H1 (cell line): Measurements from ENCODE around the gene ADCY5. TPM values are rescaled to one million over a fixed set of nuclear protein-coding genes. Genes with fewer than 3 reads are reported as not detected.

Source experiments
- CTCF ChIA-PET: fragments of 300-600 bp; sonication (Branson Sonifier 250); formaldehyde crosslinking; loops from one replicate; lab custom pipeline; 2021; ENCODE audit not compliant: partially characterized antibody; lab: Charles Lee
- POLR2A ChIA-PET: fragments of 300-600 bp; sonication (Branson Sonifier 250); formaldehyde crosslinking; loops from one replicate; lab custom pipeline; 2021; ENCODE audit warnings: inconsistent platforms; ENCODE audit not compliant: partially characterized antibody; lab: Charles Lee
- DNase-seq, 2 experiments: peaks; one replicate each; pipeline versions ENCODE4 v3.0.0 to v3.0.0-alpha.2; 2010 to 2022; ENCODE audit warnings: low spot score in 2 of 2, low read depth in 1 of 2, mixed read lengths in 1 of 2
- FAIRE-seq: peaks from 2 replicates; lab custom pipeline; 2011; peaks lifted over from hg19 to GRCh38; lab: Jason Lieb, UNC
- H2AFZ ChIP-seq: 2 replicates; pipeline ENCODE4 v1.8.1; 2012; ENCODE audit warnings: low read length, inconsistent platforms
- H2AK5ac ChIP-seq: 2 replicates; pipeline ENCODE4 v1.6.1; 2013; ENCODE audit warnings: low read depth, low read length
- H2BK120ac ChIP-seq: replicated peaks from 2 replicates; pipeline ENCODE3; 2013; ENCODE audit warnings: low read depth, low read length, inconsistent platforms
- H2BK12ac ChIP-seq: 2 replicates; pipeline ENCODE4 v1.6.1; 2013; ENCODE audit warnings: low read depth, low read length
- H2BK15ac ChIP-seq: 2 replicates; pipeline ENCODE4 v1.6.1; 2013; ENCODE audit warnings: low read length
- H2BK20ac ChIP-seq: 2 replicates; pipeline ENCODE4 v1.6.1; 2013; ENCODE audit warnings: low read length
- H2BK5ac ChIP-seq: 2 replicates; pipeline ENCODE4 v1.6.1; 2013; ENCODE audit warnings: low read depth, low read length
- H3K14ac ChIP-seq: 2 replicates; pipeline ENCODE4 v1.6.1; 2013; ENCODE audit warnings: inconsistent platforms; ENCODE audit not compliant: insufficient read length
- H3K18ac ChIP-seq: 2 replicates; pipeline ENCODE4 v1.6.1; 2013; ENCODE audit warnings: low read length; ENCODE audit errors: extremely low read depth
- H3K23ac ChIP-seq: 2 replicates; pipeline ENCODE4 v1.6.1; 2013; ENCODE audit warnings: inconsistent platforms; ENCODE audit not compliant: insufficient read length
- H3K23me2 ChIP-seq: 2 replicates; pipeline ENCODE4 v1.6.1; 2013; ENCODE audit warnings: low read depth, low read length
- H3K27ac ChIP-seq: 2 replicates; pipeline ENCODE4 v1.6.1; 2011; ENCODE audit warnings: low read depth, low read length, inconsistent platforms
- H3K27me3 ChIP-seq, 4 experiments: replicated peaks in 1 of 4; 1 replicate in 1 of 4; 2 replicates in 3 of 4; pipeline versions ENCODE4 v1.6.1 to v1.8.1; 2011 to 2013; ENCODE audit warnings: low read length in 3 of 4, mild to moderate bottlenecking in 3 of 4, inconsistent platforms in 2 of 4, mixed read lengths in 2 of 4, moderate library complexity in 1 of 4; ENCODE audit not compliant: control insufficient read depth in 3 of 4, insufficient read depth in 3 of 4; ENCODE audit errors: extremely low read depth in 1 of 4
- H3K36me3 ChIP-seq, 4 experiments: 2 replicates each; pipeline versions ENCODE4 v1.6.1 to v1.8.1; 2011 to 2013; ENCODE audit warnings: mild to moderate bottlenecking in 4 of 4, low read length in 3 of 4, moderate library complexity in 2 of 4, control low read depth in 1 of 4, inconsistent platforms in 1 of 4; ENCODE audit not compliant: insufficient read depth in 4 of 4, control insufficient read depth in 2 of 4
- H3K4ac ChIP-seq: replicated peaks from 2 replicates; pipeline ENCODE3; 2013; ENCODE audit warnings: low read length, low read depth, mixed read lengths, inconsistent platforms; ENCODE audit not compliant: insufficient read length
- H3K4me1 ChIP-seq, 4 experiments: replicated peaks in 1 of 4; 1 replicate in 1 of 4; 2 replicates in 3 of 4; pipeline versions ENCODE4 v1.6.1 to v1.8.1; 2011 to 2013; ENCODE audit warnings: low read length in 3 of 4, inconsistent platforms in 2 of 4, mixed read lengths in 1 of 4; ENCODE audit not compliant: insufficient read depth in 4 of 4, control insufficient read depth in 3 of 4
- H3K4me2 ChIP-seq, 2 experiments: 2 replicates each; pipeline versions ENCODE4 v1.6.1 to v1.8.1; 2011 to 2013; ENCODE audit warnings: low read depth in 2 of 2, low read length in 2 of 2, control low read depth in 1 of 2, inconsistent platforms in 1 of 2, mild to moderate bottlenecking in 1 of 2; ENCODE audit not compliant: insufficient read depth in 1 of 2
- H3K4me3 ChIP-seq, 4 experiments: fragments of 200-600, 300-600 bp in 1 of 4; sonication (generic), shearing (Covaris generic), sonication (Bioruptor Twin) in 1 of 4; 2 replicates each; pipeline versions ENCODE4 v1.5.1 to v1.8.1; 2011 to 2016; ENCODE audit warnings: low read length in 4 of 4, low read depth in 3 of 4, control low read depth in 2 of 4, inconsistent platforms in 2 of 4, mild to moderate bottlenecking in 2 of 4, mixed read lengths in 1 of 4, moderate library complexity in 1 of 4; ENCODE audit not compliant: insufficient read depth in 2 of 4; ENCODE audit errors: extremely low read depth in 1 of 4
- H3K56ac ChIP-seq: replicated peaks from 2 replicates; pipeline ENCODE3; 2013; ENCODE audit warnings: low read depth, mild to moderate bottlenecking, mixed read lengths, low read length, inconsistent platforms; ENCODE audit not compliant: insufficient read length
- H3K79me1 ChIP-seq: 2 replicates; pipeline ENCODE4 v1.6.1; 2013; ENCODE audit warnings: low read depth, low read length, control low read depth
- H3K79me2 ChIP-seq, 2 experiments: 2 replicates each; pipeline versions ENCODE4 v1.6.1 to v1.8.1; 2012 to 2013; ENCODE audit warnings: low read length in 2 of 2, mild to moderate bottlenecking in 2 of 2, inconsistent platforms in 1 of 2; ENCODE audit not compliant: insufficient read depth in 2 of 2, control insufficient read depth in 1 of 2
- H3K9ac ChIP-seq, 4 experiments: replicated peaks in 1 of 4; 1 replicate in 1 of 4; 2 replicates in 3 of 4; pipeline versions ENCODE4 v1.6.1 to v1.8.1; 2011 to 2013; ENCODE audit warnings: low read depth in 3 of 4, low read length in 3 of 4, control low read depth in 2 of 4, mild to moderate bottlenecking in 2 of 4, moderate library complexity in 2 of 4, inconsistent platforms in 1 of 4; ENCODE audit errors: extremely low read depth in 1 of 4
- H3K9me3 ChIP-seq, 2 experiments: 2 replicates each; pipeline versions ENCODE4 v1.6.1 to v1.8.1; 2012 to 2013; ENCODE audit warnings: mild to moderate bottlenecking in 2 of 2, moderate library complexity in 2 of 2, control low read depth in 1 of 2, inconsistent platforms in 1 of 2, low read depth in 1 of 2, low read length in 1 of 2, mixed read lengths in 1 of 2; ENCODE audit not compliant: insufficient read depth in 2 of 2
- H4K20me1 ChIP-seq, 2 experiments: replicated peaks in 1 of 2; 2 replicates each; pipeline versions ENCODE3 to v1.8.1; 2011 to 2013; ENCODE audit warnings: inconsistent platforms in 2 of 2, low read length in 2 of 2, mild to moderate bottlenecking in 1 of 2; ENCODE audit not compliant: insufficient read depth in 2 of 2, control insufficient read depth in 1 of 2
- H4K5ac ChIP-seq: 2 replicates; pipeline ENCODE4 v1.6.1; 2013; ENCODE audit warnings: low read length, low read depth, mixed read lengths, inconsistent platforms; ENCODE audit not compliant: insufficient read length
- H4K8ac ChIP-seq: 2 replicates; pipeline ENCODE4 v1.8.0; 2013; ENCODE audit warnings: mild to moderate bottlenecking, moderate library complexity, low read length, inconsistent platforms; ENCODE audit not compliant: insufficient read depth; ENCODE audit errors: extremely low read depth
- H4K91ac ChIP-seq: replicated peaks from 2 replicates; pipeline ENCODE3; 2013; ENCODE audit warnings: low read length, mixed read lengths, inconsistent platforms; ENCODE audit not compliant: insufficient read length
- TAF7 ChIP-seq: optimal IDR thresholded peaks from 2 replicates; pipeline ENCODE3; 2011; ENCODE audit warnings: low read depth, mild to moderate bottlenecking, inconsistent platforms, low read length, moderate library complexity, borderline replicate concordance
- whole genome bisulfite sequencing, 2 experiments: shearing (Covaris generic) in 1 of 2; methylation state at CpG; one replicate each; pipeline versions ENCODE4 v1.1.6 to v1.1.7; 2013 to 2015; ENCODE audit warnings: low lambda C conversion rate in 2 of 2, mixed read lengths in 2 of 2, inconsistent platforms in 1 of 2, low coverage in 1 of 2, missing lambda C conversion rate in 1 of 2; ENCODE audit not compliant: insufficient replicate concordance in 2 of 2, insufficient coverage in 1 of 2, insufficient read length in 1 of 2; ENCODE audit errors: extremely low coverage in 1 of 2, missing lambda C conversion rate in 1 of 2; 5-methylcytosine and 5-hydroxymethylcytosine counted together
- polyA plus RNA-seq, 7 experiments: library from polyadenylated mRNA; depleted of rRNA in 3 of 7; stranded (reverse) in 5 of 7; unstranded in 2 of 7; fragments of >200 nt in 5 of 7; fragments of 200-250 nt in 2 of 7; gene quantifications; 1 replicate in 5 of 7; 2 replicates in 1 of 7; 4 replicates in 1 of 7; pipeline versions ENCODE4 v1.2.1 to v1.2.3, GENCODE V29; 2011 to 2013; ENCODE audit warnings: missing spikeins in 2 of 7, mixed read lengths in 2 of 7
- total RNA-seq: library from RNA; stranded (reverse); fragmentation: NEBNext Ultra II Directional; extraction: Animal tissue kit (Norgen Biotek cat#: 25700); gene quantifications from 2 replicates; pipeline ENCODE4 v1.2.1, GENCODE V29; 2021

The ADCY5 gene
- total and polyA plus RNA-seq, 2 of the 8 experiments (the other 6 are each of a cell fraction or from before 2014, with no cell fraction given) = 18.9 to 40.8 TPM

GRCh38 chr3:123357275-123357674 lies 91.6 kb downstream of the ADCY5 start:
- Histone ChIP-seq H3K14ac (no peak overlapping the region), H4K5ac (no peak overlapping the region), H3K23me2 (no peaks in the 10 kb centered on the region), H4K8ac (no peak overlapping the region), H3K79me2 (no peaks in the 10 kb centered on the region), H3K56ac (no peak overlapping the region), H4K20me1 (no peaks in the 10 kb centered on the region), H2BK12ac (no peak overlapping the region), H3K4me2 (no peak overlapping the region), H3K18ac (no peak overlapping the region), H3K4me3 (no peak overlapping the region), H3K36me3 (no peaks in the 10 kb centered on the region), H2BK20ac (no peak overlapping the region), H3K4me1 (peaks cover 0 to 2% (median 0%) of the 10 kb centered on the region in 4 experiments; a peak in 1 of 7 replicates), H3K4ac (no peak overlapping the region), H3K9me3 (no peaks in the 10 kb centered on the region), H3K27me3 (peaks cover 0 to 7% (median 0%) of the 10 kb centered on the region in 4 experiments; a peak in 2 of 7 replicates), H3K23ac (no peak overlapping the region), H3K9ac (no peak overlapping the region), H2BK5ac (no peak overlapping the region), H2AFZ (no peak overlapping the region), H2BK120ac (no peak overlapping the region), H3K79me1 (no peaks in the 10 kb centered on the region), H2AK5ac (no peak overlapping the region), H4K91ac (no peak overlapping the region), H2BK15ac (no peak overlapping the region), H3K27ac (no peak overlapping the region)
- POLR2A ChIA-PET = no interaction called here
- FAIRE-seq (no peak), DNase-seq (no peak)
- CTCF ChIA-PET = interaction anchor here (0.6 to 1.6 kb wide), 2 partner anchors 8 to 138 kb away, joined by 4 to 5 read pairs; no protein-coding TSS in a partner anchor
- 79% methylated on average over 3 of the region's 3 CpGs; no CpG with 5 or more reads in 1 of the 2 experiments for WGBS, 2 experiments
- no peak for TF ChIP-seq TAF7
